H1 (cell line): ENCODE data around the gene MCM3AP. TPM values are rescaled to one million over a fixed set of nuclear protein-coding genes. Genes with fewer than 3 reads are reported as not detected.

Experiments used
- CTCF ChIA-PET: fragments of 300-600 bp; sonication (Branson Sonifier 250); formaldehyde crosslinking; loops from one replicate; lab custom pipeline; 2021; ENCODE audit not compliant: partially characterized antibody; lab: Charles Lee
- POLR2A ChIA-PET: fragments of 300-600 bp; sonication (Branson Sonifier 250); formaldehyde crosslinking; loops from one replicate; lab custom pipeline; 2021; ENCODE audit warnings: inconsistent platforms; ENCODE audit not compliant: partially characterized antibody; lab: Charles Lee
- DNase-seq, 2 experiments: peaks; one replicate each; pipeline versions ENCODE4 v3.0.0 to v3.0.0-alpha.2; 2010 to 2022; ENCODE audit warnings: low spot score in 2 of 2, low read depth in 1 of 2, mixed read lengths in 1 of 2
- FAIRE-seq: peaks from 2 replicates; lab custom pipeline; 2011; peaks lifted over from hg19 to GRCh38; lab: Jason Lieb, UNC
- H2AFZ ChIP-seq: 2 replicates; pipeline ENCODE4 v1.8.1; 2012; ENCODE audit warnings: low read length, inconsistent platforms
- H2AK5ac ChIP-seq: 2 replicates; pipeline ENCODE4 v1.6.1; 2013; ENCODE audit warnings: low read depth, low read length
- H2BK120ac ChIP-seq: replicated peaks from 2 replicates; pipeline ENCODE3; 2013; ENCODE audit warnings: low read depth, low read length, inconsistent platforms
- H2BK12ac ChIP-seq: 2 replicates; pipeline ENCODE4 v1.6.1; 2013; ENCODE audit warnings: low read depth, low read length
- H2BK15ac ChIP-seq: 2 replicates; pipeline ENCODE4 v1.6.1; 2013; ENCODE audit warnings: low read length
- H2BK20ac ChIP-seq: 2 replicates; pipeline ENCODE4 v1.6.1; 2013; ENCODE audit warnings: low read length
- H2BK5ac ChIP-seq: 2 replicates; pipeline ENCODE4 v1.6.1; 2013; ENCODE audit warnings: low read depth, low read length
- H3K14ac ChIP-seq: 2 replicates; pipeline ENCODE4 v1.6.1; 2013; ENCODE audit warnings: inconsistent platforms; ENCODE audit not compliant: insufficient read length
- H3K18ac ChIP-seq: 2 replicates; pipeline ENCODE4 v1.6.1; 2013; ENCODE audit warnings: low read length; ENCODE audit errors: extremely low read depth
- H3K23ac ChIP-seq: 2 replicates; pipeline ENCODE4 v1.6.1; 2013; ENCODE audit warnings: inconsistent platforms; ENCODE audit not compliant: insufficient read length
- H3K23me2 ChIP-seq: 2 replicates; pipeline ENCODE4 v1.6.1; 2013; ENCODE audit warnings: low read depth, low read length
- H3K27ac ChIP-seq: 2 replicates; pipeline ENCODE4 v1.6.1; 2011; ENCODE audit warnings: low read depth, low read length, inconsistent platforms
- H3K27me3 ChIP-seq, 4 experiments: replicated peaks in 1 of 4; 1 replicate in 1 of 4; 2 replicates in 3 of 4; pipeline versions ENCODE4 v1.6.1 to v1.8.1; 2011 to 2013; ENCODE audit warnings: low read length in 3 of 4, mild to moderate bottlenecking in 3 of 4, inconsistent platforms in 2 of 4, mixed read lengths in 2 of 4, moderate library complexity in 1 of 4; ENCODE audit not compliant: control insufficient read depth in 3 of 4, insufficient read depth in 3 of 4; ENCODE audit errors: extremely low read depth in 1 of 4
- H3K36me3 ChIP-seq, 4 experiments: 2 replicates each; pipeline versions ENCODE4 v1.6.1 to v1.8.1; 2011 to 2013; ENCODE audit warnings: mild to moderate bottlenecking in 4 of 4, low read length in 3 of 4, moderate library complexity in 2 of 4, control low read depth in 1 of 4, inconsistent platforms in 1 of 4; ENCODE audit not compliant: insufficient read depth in 4 of 4, control insufficient read depth in 2 of 4
- H3K4ac ChIP-seq: replicated peaks from 2 replicates; pipeline ENCODE3; 2013; ENCODE audit warnings: low read length, low read depth, mixed read lengths, inconsistent platforms; ENCODE audit not compliant: insufficient read length
- H3K4me1 ChIP-seq, 4 experiments: replicated peaks in 1 of 4; 1 replicate in 1 of 4; 2 replicates in 3 of 4; pipeline versions ENCODE4 v1.6.1 to v1.8.1; 2011 to 2013; ENCODE audit warnings: low read length in 3 of 4, inconsistent platforms in 2 of 4, mixed read lengths in 1 of 4; ENCODE audit not compliant: insufficient read depth in 4 of 4, control insufficient read depth in 3 of 4
- H3K4me2 ChIP-seq, 2 experiments: 2 replicates each; pipeline versions ENCODE4 v1.6.1 to v1.8.1; 2011 to 2013; ENCODE audit warnings: low read depth in 2 of 2, low read length in 2 of 2, control low read depth in 1 of 2, inconsistent platforms in 1 of 2, mild to moderate bottlenecking in 1 of 2; ENCODE audit not compliant: insufficient read depth in 1 of 2
- H3K4me3 ChIP-seq, 4 experiments: fragments of 200-600, 300-600 bp in 1 of 4; sonication (generic), shearing (Covaris generic), sonication (Bioruptor Twin) in 1 of 4; 2 replicates each; pipeline versions ENCODE4 v1.5.1 to v1.8.1; 2011 to 2016; ENCODE audit warnings: low read length in 4 of 4, low read depth in 3 of 4, control low read depth in 2 of 4, inconsistent platforms in 2 of 4, mild to moderate bottlenecking in 2 of 4, mixed read lengths in 1 of 4, moderate library complexity in 1 of 4; ENCODE audit not compliant: insufficient read depth in 2 of 4; ENCODE audit errors: extremely low read depth in 1 of 4
- H3K56ac ChIP-seq: replicated peaks from 2 replicates; pipeline ENCODE3; 2013; ENCODE audit warnings: low read depth, mild to moderate bottlenecking, mixed read lengths, low read length, inconsistent platforms; ENCODE audit not compliant: insufficient read length
- H3K79me1 ChIP-seq: 2 replicates; pipeline ENCODE4 v1.6.1; 2013; ENCODE audit warnings: low read depth, low read length, control low read depth
- H3K79me2 ChIP-seq, 2 experiments: 2 replicates each; pipeline versions ENCODE4 v1.6.1 to v1.8.1; 2012 to 2013; ENCODE audit warnings: low read length in 2 of 2, mild to moderate bottlenecking in 2 of 2, inconsistent platforms in 1 of 2; ENCODE audit not compliant: insufficient read depth in 2 of 2, control insufficient read depth in 1 of 2
- H3K9ac ChIP-seq, 4 experiments: replicated peaks in 1 of 4; 1 replicate in 1 of 4; 2 replicates in 3 of 4; pipeline versions ENCODE4 v1.6.1 to v1.8.1; 2011 to 2013; ENCODE audit warnings: low read depth in 3 of 4, low read length in 3 of 4, control low read depth in 2 of 4, mild to moderate bottlenecking in 2 of 4, moderate library complexity in 2 of 4, inconsistent platforms in 1 of 4; ENCODE audit errors: extremely low read depth in 1 of 4
- H3K9me3 ChIP-seq, 2 experiments: 2 replicates each; pipeline versions ENCODE4 v1.6.1 to v1.8.1; 2012 to 2013; ENCODE audit warnings: mild to moderate bottlenecking in 2 of 2, moderate library complexity in 2 of 2, control low read depth in 1 of 2, inconsistent platforms in 1 of 2, low read depth in 1 of 2, low read length in 1 of 2, mixed read lengths in 1 of 2; ENCODE audit not compliant: insufficient read depth in 2 of 2
- H4K20me1 ChIP-seq, 2 experiments: replicated peaks in 1 of 2; 2 replicates each; pipeline versions ENCODE3 to v1.8.1; 2011 to 2013; ENCODE audit warnings: inconsistent platforms in 2 of 2, low read length in 2 of 2, mild to moderate bottlenecking in 1 of 2; ENCODE audit not compliant: insufficient read depth in 2 of 2, control insufficient read depth in 1 of 2
- H4K5ac ChIP-seq: 2 replicates; pipeline ENCODE4 v1.6.1; 2013; ENCODE audit warnings: low read length, low read depth, mixed read lengths, inconsistent platforms; ENCODE audit not compliant: insufficient read length
- H4K8ac ChIP-seq: 2 replicates; pipeline ENCODE4 v1.8.0; 2013; ENCODE audit warnings: mild to moderate bottlenecking, moderate library complexity, low read length, inconsistent platforms; ENCODE audit not compliant: insufficient read depth; ENCODE audit errors: extremely low read depth
- H4K91ac ChIP-seq: replicated peaks from 2 replicates; pipeline ENCODE3; 2013; ENCODE audit warnings: low read length, mixed read lengths, inconsistent platforms; ENCODE audit not compliant: insufficient read length
- CBX5 ChIP-seq: fragments of 300-800, 300-1000 bp; sonication (generic); IDR thresholded peaks from 2 replicates; pipeline ENCODE4 v1.7.1; 2016; ENCODE audit warnings: antibody characterized with exemption, low read length, low read depth
- FOSL1 ChIP-seq: IDR thresholded peaks from 2 replicates; pipeline ENCODE4 v1.6.1; 2011; ENCODE audit warnings: mild to moderate bottlenecking, low read depth, low read length, moderate library complexity; ENCODE audit not compliant: insufficient read depth
- POLR2A ChIP-seq, 2 experiments: IDR thresholded peaks; 1 replicate in 1 of 2; 2 replicates in 1 of 2; pipeline ENCODE4 v1.6.1; 2011; ENCODE audit warnings: low read depth in 2 of 2, low read length in 2 of 2, mild to moderate bottlenecking in 2 of 2; ENCODE audit errors: control extremely low read depth in 1 of 2
- SRF ChIP-seq: IDR thresholded peaks from 2 replicates; pipeline ENCODE4 v1.6.1; 2011; ENCODE audit warnings: mild to moderate bottlenecking, low read depth, low read length, moderate library complexity
- SUZ12 ChIP-seq: fragments of 200-600 bp; sonication (generic); IDR thresholded peaks from 2 replicates; pipeline ENCODE4 v1.6.1; 2012; ENCODE audit warnings: mild to moderate bottlenecking, inconsistent platforms, low read length, moderate library complexity, mixed read lengths
- TCF12 ChIP-seq: IDR thresholded peaks from 2 replicates; pipeline ENCODE4 v1.6.1; 2011; ENCODE audit warnings: low read depth, mild to moderate bottlenecking, low read length
- ZNF274 ChIP-seq: IDR thresholded peaks from 2 replicates; pipeline ENCODE4 v1.7.0; 2012; ENCODE audit warnings: low read length, borderline replicate concordance; ENCODE audit errors: extremely low read depth
- WGBS, 2 experiments: shearing (Covaris generic) in 1 of 2; methylation state at CpG; one replicate each; pipeline versions ENCODE4 v1.1.6 to v1.1.7; 2013 to 2015; ENCODE audit warnings: low lambda C conversion rate in 2 of 2, mixed read lengths in 2 of 2, inconsistent platforms in 1 of 2, low coverage in 1 of 2, missing lambda C conversion rate in 1 of 2; ENCODE audit not compliant: insufficient replicate concordance in 2 of 2, insufficient coverage in 1 of 2, insufficient read length in 1 of 2; ENCODE audit errors: extremely low coverage in 1 of 2, missing lambda C conversion rate in 1 of 2; 5-methylcytosine and 5-hydroxymethylcytosine counted together
- long read RNA-seq, 2 experiments: library from RNA in 1 of 2; library from capped mRNA in 1 of 2; stranded (forward); transcript quantifications; one replicate each; pipeline ENCODE4 v2.0.0, GENCODE V29; 2021; ENCODE audit warnings: inconsistent platforms in 1 of 2
- polyA minus RNA-seq, 3 experiments: library from RNA; depleted of rRNA, polyadenylated mRNA; stranded (reverse); fragments of >200 nt; gene quantifications; 1 replicate in 2 of 3; 2 replicates in 1 of 3; pipeline ENCODE4 v1.2.3, GENCODE V29; 2011
- polyA plus RNA-seq, 7 experiments: library from polyadenylated mRNA; depleted of rRNA in 3 of 7; stranded (reverse) in 5 of 7; unstranded in 2 of 7; fragments of >200 nt in 5 of 7; fragments of 200-250 nt in 2 of 7; gene quantifications; 1 replicate in 5 of 7; 2 replicates in 1 of 7; 4 replicates in 1 of 7; pipeline versions ENCODE4 v1.2.1 to v1.2.3, GENCODE V29; 2011 to 2013; ENCODE audit warnings: missing spikeins in 2 of 7, mixed read lengths in 2 of 7
- total RNA-seq: library from RNA; stranded (reverse); fragmentation: NEBNext Ultra II Directional; extraction: Animal tissue kit (Norgen Biotek cat#: 25700); gene quantifications from 2 replicates; pipeline ENCODE4 v1.2.1, GENCODE V29; 2021
- TF ChIP-seq, protein P1 (sequence below), 3 experiments: IDR thresholded peaks; 1 replicate in 2 of 3; 2 replicates in 1 of 3; pipeline versions ENCODE4 v1.5.1 to v1.6.1; 2011; ENCODE audit warnings: low read length in 3 of 3, mild to moderate bottlenecking in 3 of 3, inconsistent platforms in 2 of 3, low read depth in 1 of 3, moderate library complexity in 1 of 3; ENCODE audit not compliant: insufficient read depth in 1 of 3; ENCODE audit errors: control extremely low read depth in 1 of 3

MCM3AP gene
- total RNA-seq (119 and 124 TPM in 2 replicates), polyA plus RNA-seq (2011; rRNA removed) (37.2 and 65.4 TPM in 2 replicates), polyA minus RNA-seq (2011; rRNA and poly(A)+ RNA removed) (87.3 and 109 TPM in 2 replicates)
- 47.1 TPM for polyA plus RNA-seq (2011; cell fraction: cytosol; rRNA removed)
- 88.7 TPM for polyA plus RNA-seq (2011; cell fraction: nucleus; rRNA removed)
- 67.6 to 78.6 TPM (median 75.2 TPM) in 4 replicates for polyA plus RNA-seq (2012, experiment 1 of 2)
- polyA plus RNA-seq (2012, experiment 2 of 2) = 27.6 TPM
- polyA plus RNA-seq (2013, experiment 1 of 2) = 51.2 TPM
- polyA plus RNA-seq (2013, experiment 2 of 2) = 47.8 TPM
- 80.6 TPM for polyA minus RNA-seq (2011; cell fraction: cytosol; rRNA and poly(A)+ RNA removed)
- 130 TPM for polyA minus RNA-seq (2011; cell fraction: nucleus; rRNA and poly(A)+ RNA removed)
- long read RNA-seq, experiment 1, partial matches to known transcripts = 31 of 44 reads
- long read RNA-seq, experiment 1, other reads (novel, unspliced or antisense) = 12 of 44 reads
- long read RNA-seq, experiment 2, partial matches to known transcripts = 0 of 1 reads
- long read RNA-seq, experiment 2, other reads (novel, unspliced or antisense) = 1 of 1 reads

DNA sequence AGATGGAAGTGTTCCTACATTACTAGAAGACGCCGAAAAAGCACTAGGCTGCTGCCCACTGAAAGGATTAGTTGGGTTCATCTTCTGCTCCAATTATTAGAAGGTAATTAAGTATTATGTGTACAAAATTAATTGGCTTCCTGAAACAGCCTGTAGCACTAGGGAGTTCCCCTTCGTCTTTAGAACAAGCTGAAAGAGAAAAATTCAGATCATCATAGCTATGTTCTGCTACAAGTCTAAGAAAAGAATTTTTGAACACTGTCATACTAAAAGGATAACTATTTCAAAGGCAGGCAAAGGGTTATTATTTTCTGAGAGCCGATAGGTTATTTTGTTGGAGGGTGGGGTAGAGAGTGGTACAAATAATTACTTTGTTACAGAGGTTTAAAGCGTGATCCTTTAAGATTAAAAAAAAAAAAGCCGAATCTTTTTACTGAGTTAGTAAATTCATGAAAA lies at the start of gene MCM3AP:
Gene MCM3AP (minus strand): TSS at position 406 of the 456 bp plus-strand sequence. CDS start 325 bp downstream, at position 81.
- Histone ChIP-seq H3K27ac (peak within 1 kb of the TSS; percentile 82), H4K20me1 (peaks cover 7 to 17% of the 10 kb centered on the region in 2 experiments), H3K14ac (no peak within 1 kb of the TSS), H3K56ac (peak within 1 kb of the TSS; percentile 69), H3K4me3 (peak within 1 kb of the TSS; percentile 55 to 90 (median 74)), H2BK5ac (peak within 1 kb of the TSS; percentile 71; the same call in 1 of the 2 replicates), H3K4ac (no peak within 1 kb of the TSS), H3K18ac (peak within 1 kb of the TSS; percentile 44), H4K91ac (no peak within 1 kb of the TSS), H3K79me1 (peaks cover 11% of the 10 kb centered on the region), H2AFZ (no peak within 1 kb of the TSS), H3K79me2 (peaks cover 14 to 52% of the 10 kb centered on the region in 2 experiments), H2BK15ac (no peak within 1 kb of the TSS), H3K4me2 (peak within 1 kb of the TSS; percentile 62 to 71), H3K23me2 (peaks cover 4% of the 10 kb centered on the region), H3K9me3 (no peaks in the 10 kb centered on the region), H2BK20ac (no peak within 1 kb of the TSS), H3K27me3 (no peaks in the 10 kb centered on the region), H2BK12ac (no peak within 1 kb of the TSS), H2BK120ac (no peak within 1 kb of the TSS), H3K23ac (no peak within 1 kb of the TSS), H3K4me1 (peaks cover 3 to 9% (median 4%) of the 10 kb centered on the region in 4 experiments; a peak in 5 of 7 replicates), H2AK5ac (no peak within 1 kb of the TSS), H4K8ac (peak within 1 kb of the TSS; percentile 95), H4K5ac (peak within 1 kb of the TSS; percentile 79), H3K36me3 (peaks cover 0 to 30% (median 10%) of the 10 kb centered on the region in 4 experiments; a peak in 6 of 8 replicates), H3K9ac (peak within 1 kb of the TSS; percentile 55 to 85 (median 76))
- 57% methylated on average over 6 of the region's 6 CpGs; no CpG with 5 or more reads in 1 of the 2 experiments for WGBS, 2 experiments
- no peak for FAIRE-seq
- CTCF ChIA-PET = interaction anchor here (0.6 to 2.6 kb wide), 8 partner anchors 11 to 48 kb away, joined by 3 to 9 read pairs (median 4); a partner anchor contains a TSS
- POLR2A ChIA-PET = interaction anchor here (1.1 to 2.2 kb wide), 10 partner anchors 10 to 40 kb away, joined by 3 to 6 read pairs (median 5); partner anchors contain the start of genes C21orf58 and PCNT
- DNase-seq = no peak
- TF ChIP-seq POLR2A (IDR thresholded peaks at IDR 0.05; ENCODE audit: control extremely low read depth in 1 of 2, low read depth in 2 of 2, low read length in 2 of 2) = no peak
- TF ChIP-seq TCF12 = no peak
- TF ChIP-seq FOSL1 = no peak
- TF ChIP-seq SUZ12 = no peak
- no peak for TF ChIP-seq ZNF274
- TF ChIP-seq, protein P1, sequence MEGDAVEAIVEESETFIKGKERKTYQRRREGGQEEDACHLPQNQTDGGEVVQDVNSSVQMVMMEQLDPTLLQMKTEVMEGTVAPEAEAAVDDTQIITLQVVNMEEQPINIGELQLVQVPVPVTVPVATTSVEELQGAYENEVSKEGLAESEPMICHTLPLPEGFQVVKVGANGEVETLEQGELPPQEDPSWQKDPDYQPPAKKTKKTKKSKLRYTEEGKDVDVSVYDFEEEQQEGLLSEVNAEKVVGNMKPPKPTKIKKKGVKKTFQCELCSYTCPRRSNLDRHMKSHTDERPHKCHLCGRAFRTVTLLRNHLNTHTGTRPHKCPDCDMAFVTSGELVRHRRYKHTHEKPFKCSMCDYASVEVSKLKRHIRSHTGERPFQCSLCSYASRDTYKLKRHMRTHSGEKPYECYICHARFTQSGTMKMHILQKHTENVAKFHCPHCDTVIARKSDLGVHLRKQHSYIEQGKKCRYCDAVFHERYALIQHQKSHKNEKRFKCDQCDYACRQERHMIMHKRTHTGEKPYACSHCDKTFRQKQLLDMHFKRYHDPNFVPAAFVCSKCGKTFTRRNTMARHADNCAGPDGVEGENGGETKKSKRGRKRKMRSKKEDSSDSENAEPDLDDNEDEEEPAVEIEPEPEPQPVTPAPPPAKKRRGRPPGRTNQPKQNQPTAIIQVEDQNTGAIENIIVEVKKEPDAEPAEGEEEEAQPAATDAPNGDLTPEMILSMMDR (IDR thresholded peaks at IDR 0.05; ENCODE audit: control extremely low read depth in 1 of 3, insufficient read depth in 1 of 3, low read depth in 1 of 3, low read length in 3 of 3) = no peak
- TF ChIP-seq SRF = no peak
- TF ChIP-seq CBX5 = no peak
